Peyer's patch (tissue), 4 donors: ENCODE data around the gene FOXL2NB. TPM values are rescaled to one million over a fixed set of nuclear protein-coding genes. Genes with fewer than 3 reads are reported as not detected.

Experiments
- DNase-seq, 3 donors: peaks; one replicate each; pipeline ENCODE4 v3.0.0-alpha.2; 2017 to 2019
- H3K27ac ChIP-seq, 4 donors: fragments of 200-600 bp; sonication (generic); one replicate each; pipeline ENCODE4 v1.5.1; 2016 to 2019
- H3K27me3 ChIP-seq, 2 donors: fragments of 200-600 bp; sonication (generic); one replicate each; pipeline ENCODE4 v1.5.1; 2019
- H3K36me3 ChIP-seq, 3 donors: fragments of 200-600 bp; sonication (generic); one replicate each; pipeline ENCODE4 v1.5.1; 2016 to 2019
- H3K4me1 ChIP-seq, 4 donors: fragments of 200-600 bp; sonication (generic); one replicate each; pipeline ENCODE4 v1.5.1; 2016 to 2019
- H3K4me3 ChIP-seq, 4 donors: fragments of 200-600 bp; sonication (generic); 1 replicate in 3 of 4; 2 replicates in 1 of 4; pipeline ENCODE4 v1.5.1; 2016 to 2019; ENCODE audit warnings: mild to moderate bottlenecking in 1 of 4
- H3K9me3 ChIP-seq, 4 donors: fragments of 200-600 bp; sonication (generic); one replicate each; pipeline ENCODE4 v1.5.1; 2016 to 2019; ENCODE audit warnings: mild to moderate bottlenecking in 1 of 4
- POLR2A ChIP-seq, 2 donors: fragments of 450-650 bp; IDR thresholded peaks; one replicate each; pipeline ENCODE4 v1.5.1; 2017; ENCODE audit warnings: antibody characterized with exemption in 2 of 2, mild to moderate bottlenecking in 2 of 2, moderate library complexity in 2 of 2
- total RNA-seq, 4 donors: library from RNA; depleted of rRNA; stranded (reverse); fragments of >200 nt; gene quantifications; one replicate each; pipeline ENCODE4 v1.1.0, GENCODE V29; 2016
- TF ChIP-seq, protein P1 (sequence below), 6 experiments: fragments of 450-650 bp in 4 of 6; fragments of 200-600 bp in 2 of 6; sonication (generic) in 1 of 6; IDR thresholded peaks; one replicate each; pipeline ENCODE4 v1.5.1; 2017 to 2019; ENCODE audit warnings: antibody characterized with exemption in 6 of 6, mild to moderate bottlenecking in 3 of 6, moderate library complexity in 1 of 6

The FOXL2NB gene
- total RNA-seq, 4 donors from 2014 or later, result not detected

DNA sequence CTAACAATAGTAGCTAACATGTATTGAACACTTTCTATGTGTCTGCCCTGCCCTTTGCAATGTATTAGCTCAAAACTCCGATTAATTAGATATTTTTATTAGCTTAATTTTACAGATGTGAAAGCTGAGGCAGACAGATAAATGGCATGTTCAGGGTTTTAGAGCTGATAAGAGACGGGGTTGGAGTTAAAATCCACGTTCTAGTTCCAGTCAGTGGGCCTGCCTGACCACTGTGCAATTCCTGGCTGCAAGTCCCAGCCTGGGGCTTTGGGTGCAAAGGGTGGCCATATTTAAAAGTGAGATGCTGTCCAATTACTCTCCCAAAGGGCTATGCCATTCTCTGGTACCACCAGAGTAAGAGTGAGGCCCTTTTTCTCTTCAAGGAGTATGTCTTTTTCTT, 33.3 kb upstream of the FOXL2NB start:
- TF ChIP-seq POLR2A (IDR thresholded peaks at IDR 0.05), result no peak
- TF ChIP-seq, protein P1, sequence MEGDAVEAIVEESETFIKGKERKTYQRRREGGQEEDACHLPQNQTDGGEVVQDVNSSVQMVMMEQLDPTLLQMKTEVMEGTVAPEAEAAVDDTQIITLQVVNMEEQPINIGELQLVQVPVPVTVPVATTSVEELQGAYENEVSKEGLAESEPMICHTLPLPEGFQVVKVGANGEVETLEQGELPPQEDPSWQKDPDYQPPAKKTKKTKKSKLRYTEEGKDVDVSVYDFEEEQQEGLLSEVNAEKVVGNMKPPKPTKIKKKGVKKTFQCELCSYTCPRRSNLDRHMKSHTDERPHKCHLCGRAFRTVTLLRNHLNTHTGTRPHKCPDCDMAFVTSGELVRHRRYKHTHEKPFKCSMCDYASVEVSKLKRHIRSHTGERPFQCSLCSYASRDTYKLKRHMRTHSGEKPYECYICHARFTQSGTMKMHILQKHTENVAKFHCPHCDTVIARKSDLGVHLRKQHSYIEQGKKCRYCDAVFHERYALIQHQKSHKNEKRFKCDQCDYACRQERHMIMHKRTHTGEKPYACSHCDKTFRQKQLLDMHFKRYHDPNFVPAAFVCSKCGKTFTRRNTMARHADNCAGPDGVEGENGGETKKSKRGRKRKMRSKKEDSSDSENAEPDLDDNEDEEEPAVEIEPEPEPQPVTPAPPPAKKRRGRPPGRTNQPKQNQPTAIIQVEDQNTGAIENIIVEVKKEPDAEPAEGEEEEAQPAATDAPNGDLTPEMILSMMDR (IDR thresholded peaks at IDR 0.05), result no peak
- DNase-seq, result no peak
- Histone ChIP-seq H3K27ac (no peak overlapping the region), H3K4me1 (peaks cover 0 to 11% (median 4%) of the 10 kb centered on the region in 4 donors), H3K9me3 (no peaks in the 10 kb centered on the region), H3K4me3 (no peak overlapping the region), H3K27me3 (no peaks in the 10 kb centered on the region), H3K36me3 (no peaks in the 10 kb centered on the region)

DNA sequence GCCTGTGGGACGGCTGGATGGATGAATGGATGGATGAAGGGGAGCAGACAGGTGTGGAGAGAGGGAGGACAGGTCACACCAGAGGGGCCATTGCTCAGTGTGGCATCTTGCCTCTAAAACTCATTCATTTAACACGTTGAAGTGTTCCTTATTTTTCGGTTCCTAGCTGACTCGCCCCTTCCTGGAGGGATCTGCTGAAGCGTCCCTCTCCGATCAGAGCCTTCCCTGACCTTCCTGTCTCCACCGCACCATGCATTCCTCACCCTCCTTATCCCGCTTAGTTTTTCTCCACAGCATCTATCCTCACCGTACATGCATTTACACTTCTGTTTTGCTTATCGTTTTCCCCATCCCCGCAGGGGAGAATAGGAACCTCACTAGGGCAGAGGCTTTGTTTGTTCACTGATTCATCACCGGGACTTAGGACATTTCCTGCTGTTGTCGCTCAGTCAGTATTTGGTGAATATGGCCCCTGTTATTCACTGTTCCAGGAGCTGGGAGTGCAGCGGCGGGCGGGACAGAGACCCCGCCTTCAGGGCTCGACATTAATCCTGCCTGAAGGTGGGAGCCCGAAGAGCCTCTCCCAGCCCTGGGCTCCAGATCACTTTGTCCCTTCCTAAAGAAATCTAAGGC, 32.0 kb upstream of the FOXL2NB start:
- no peaks in the 10 kb centered on the region for H3K9me3 ChIP-seq
- H3K4me3 ChIP-seq, result peak overlapping the region; percentile 58 to 79 (median 65)
- TF ChIP-seq, protein P1 (IDR thresholded peaks at IDR 0.05), result no peak
- TF ChIP-seq POLR2A (IDR thresholded peaks at IDR 0.05), result peak in 1 of 2 donors; percentile 26
- H3K4me1 ChIP-seq, result peaks cover 0 to 11% (median 4%) of the 10 kb centered on the region in 4 donors
- DNase-seq, result no peak
- H3K36me3 ChIP-seq, result no peaks in the 10 kb centered on the region
- no peaks in the 10 kb centered on the region for H3K27me3 ChIP-seq
- peak overlapping the region; percentile 83 to 96 (median 88) for H3K27ac ChIP-seq

DNA sequence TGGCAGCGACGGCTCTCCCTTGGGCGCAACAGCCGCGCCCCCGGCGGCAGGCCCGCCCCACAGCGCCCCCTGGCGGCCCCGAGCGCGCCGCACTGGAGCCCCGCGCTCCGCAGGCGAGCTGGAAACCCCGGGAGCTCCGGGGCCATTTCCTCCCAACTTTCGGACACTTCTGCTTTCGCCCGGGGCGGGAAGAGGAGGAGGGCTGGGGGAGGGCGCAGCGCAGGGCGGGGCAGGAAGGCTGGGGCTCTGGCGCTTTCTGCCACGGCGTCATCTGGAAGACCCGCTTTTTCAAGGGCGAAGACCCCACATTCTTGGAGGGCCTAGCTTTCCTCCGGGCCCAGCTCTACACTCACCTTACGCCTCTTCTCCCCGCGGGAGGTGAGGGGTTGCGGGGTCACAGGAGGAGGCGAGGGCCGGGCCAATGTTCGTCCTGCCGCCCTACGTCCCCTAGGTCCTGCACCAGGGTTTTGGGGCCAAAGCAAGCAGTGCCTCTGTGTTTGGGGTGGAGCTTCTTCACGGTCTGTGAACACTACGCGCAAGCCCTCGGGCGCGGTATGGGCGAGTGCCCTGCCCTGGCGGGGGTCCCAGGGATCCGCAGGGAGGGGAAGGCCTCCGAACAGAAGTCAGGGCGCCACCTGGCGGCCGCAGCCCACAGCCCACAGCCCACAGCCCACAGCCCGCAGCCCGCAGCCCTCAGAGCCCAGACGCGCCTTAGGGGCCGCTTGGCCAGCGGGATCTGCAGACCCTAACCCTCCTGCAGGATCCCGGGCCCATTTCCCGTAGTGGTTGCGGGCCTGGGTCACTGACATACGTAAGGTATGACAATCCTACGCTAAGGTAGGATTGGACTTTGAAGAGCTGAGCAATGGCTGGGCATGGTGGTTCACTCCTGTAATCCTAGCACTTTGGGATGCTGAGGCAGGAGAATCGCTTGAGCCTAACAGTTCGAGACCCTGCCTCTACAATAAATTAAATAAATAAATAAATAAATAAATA, 31.2 kb upstream of the FOXL2NB start:
- Histone ChIP-seq H3K9me3 (no peaks in the 10 kb centered on the region), H3K36me3 (no peaks in the 10 kb centered on the region), H3K27me3 (no peaks in the 10 kb centered on the region), H3K27ac (peak overlapping the region; percentile 83 to 96 (median 88)), H3K4me3 (peak overlapping the region; percentile 58 to 79 (median 65)), H3K4me1 (peaks cover 0 to 11% (median 4%) of the 10 kb centered on the region in 4 donors)
- peak; percentile 84 to 95 (median 94) for DNase-seq
- peak in 1 of 2 donors; percentile 31 for TF ChIP-seq POLR2A (IDR thresholded peaks at IDR 0.05)
- TF ChIP-seq, protein P1 (IDR thresholded peaks at IDR 0.05), result peak; percentile 89 to 94 (median 92)

DNA sequence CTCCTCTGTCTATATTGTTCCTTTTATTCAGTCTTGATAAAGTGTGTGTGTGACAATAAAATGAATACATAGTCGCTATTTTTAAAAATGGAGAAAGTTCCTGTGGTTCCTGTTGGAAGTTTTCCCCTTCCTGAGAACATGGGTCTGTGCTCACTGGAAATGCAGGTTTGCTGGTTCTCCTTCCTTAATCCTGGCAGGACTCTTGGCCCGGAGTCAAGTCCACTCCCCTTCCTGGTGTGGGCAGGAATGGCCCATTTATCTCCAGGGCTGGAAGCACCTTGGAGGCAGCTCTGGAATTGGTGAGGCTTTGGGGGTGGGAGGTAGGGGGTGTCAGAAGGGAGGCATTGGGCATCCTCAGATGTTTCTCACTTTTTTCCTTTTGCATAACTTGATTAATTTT, 30.2 kb upstream of the FOXL2NB start:
- Histone ChIP-seq H3K27me3 (no peaks in the 10 kb centered on the region), H3K36me3 (no peaks in the 10 kb centered on the region), H3K4me3 (no peak overlapping the region), H3K27ac (no peak overlapping the region), H3K9me3 (no peaks in the 10 kb centered on the region), H3K4me1 (peaks cover 0 to 11% (median 4%) of the 10 kb centered on the region in 4 donors)
- peak in 1 of 3 donors; percentile 63 for DNase-seq
- TF ChIP-seq, protein P1 (IDR thresholded peaks at IDR 0.05), result no peak
- no peak for TF ChIP-seq POLR2A (IDR thresholded peaks at IDR 0.05)

DNA sequence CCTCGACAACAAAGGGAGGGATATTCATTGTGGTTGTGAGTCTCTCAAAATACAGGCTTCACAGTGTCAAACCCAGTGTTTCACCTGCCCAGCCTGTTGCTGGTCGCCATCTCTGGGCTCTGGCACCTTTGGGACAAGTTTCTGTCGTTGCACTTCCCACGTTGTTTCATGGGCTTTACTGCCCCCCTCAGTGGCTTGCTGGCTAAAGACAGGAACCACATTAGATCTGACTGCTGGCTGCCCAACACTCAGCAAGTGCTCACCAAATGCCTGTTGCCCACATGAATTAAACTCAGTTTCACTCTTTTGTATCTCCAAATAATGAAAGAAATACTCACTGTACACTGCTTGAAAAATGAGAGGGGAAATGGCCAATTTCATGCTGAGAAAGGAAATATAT, 27.7 kb upstream of the FOXL2NB start:
- Histone ChIP-seq H3K4me1 (peaks cover 0 to 11% (median 4%) of the 10 kb centered on the region in 4 donors), H3K27ac (no peak overlapping the region), H3K4me3 (no peak overlapping the region), H3K27me3 (no peaks in the 10 kb centered on the region), H3K36me3 (no peaks in the 10 kb centered on the region), H3K9me3 (no peaks in the 10 kb centered on the region)
- DNase-seq, result no peak
- TF ChIP-seq POLR2A (IDR thresholded peaks at IDR 0.05), result no peak
- TF ChIP-seq, protein P1 (IDR thresholded peaks at IDR 0.05), result no peak
